ENCODE measurements around the gene RBX1. TPM values are rescaled to one million over a fixed set of nuclear protein-coding genes. Genes with fewer than 3 reads are reported as not detected.

RBX1 gene
- total RNA-seq, 6 donors from 2014 or later, result 14.6 to 55.5 (median 46.1) TPM

- Histone ChIP-seq H3K27me3 (no peaks in the 10 kb centered on the region), H3K4me1 (peaks cover 0 to 5% (median 3%) of the 10 kb centered on the region in 4 donors), H3K27ac (no peak overlapping the region), H3K9me3 (no peaks in the 10 kb centered on the region), H3K36me3 (peaks cover 0 to 40% (median 18%) of the 10 kb centered on the region in 4 donors), H3K4me3 (no peak overlapping the region)
- TF ChIP-seq POLR2AphosphoS5 (IDR thresholded peaks at IDR 0.05) (no peak), POLR2A (IDR thresholded peaks at IDR 0.05) (no peak)
- ATAC-seq (ENCODE audit: low FRiP score in 2 of 2) (no peak), DNase-seq (no peak)
- WGBS, 2 donors, result 69 to 76% methylated on average over 5 of the region's 5 CpGs
These were observed 31.7 kb upstream of the RBX1 start for GRCh38 chr22:40919446-40919845.

- H3K9me3 ChIP-seq, result no peaks in the 10 kb centered on the region
- H3K4me1 ChIP-seq, result peaks cover 0 to 5% (median 3%) of the 10 kb centered on the region in 4 donors
- H3K27ac ChIP-seq, result no peak overlapping the region
- no peak for ATAC-seq (ENCODE audit: low FRiP score in 2 of 2)
- no peak for DNase-seq
- H3K36me3 ChIP-seq, result peaks cover 3 to 40% (median 19%) of the 10 kb centered on the region in 4 donors
- H3K4me3 ChIP-seq, result no peak overlapping the region
- H3K27me3 ChIP-seq, result no peaks in the 10 kb centered on the region
- WGBS, 2 donors, result 81 to 82% methylated on average over 9 of the region's 9 CpGs
- no peak for TF ChIP-seq POLR2A (IDR thresholded peaks at IDR 0.05)
These were observed 30.7 kb upstream of the RBX1 start for GRCh38 chr22:40920526-40920925.

GRCh38 chr22:40922484-40923303 is 28.5 kb upstream of the RBX1 start:
- TF ChIP-seq CTCF (IDR thresholded peaks at IDR 0.05) (peak; percentile 64 to 83 (median 80)), EP300 (IDR thresholded peaks at IDR 0.05) (no peak)
- H3K27ac ChIP-seq, result no peak overlapping the region
- peak in 1 of 2 donors; percentile 86 for ATAC-seq (ENCODE audit: low FRiP score in 2 of 2)
- DNase-seq, result no peak
- no peaks in the 10 kb centered on the region for H3K9me3 ChIP-seq
- no peak overlapping the region for H3K4me3 ChIP-seq
- H3K4me1 ChIP-seq, result peaks cover 0 to 5% (median 3%) of the 10 kb centered on the region in 4 donors
- H3K27me3 ChIP-seq, result no peaks in the 10 kb centered on the region
- WGBS, 2 donors, result 50 to 55% methylated on average over 5 of the region's 5 CpGs
- H3K36me3 ChIP-seq, result peaks cover 3 to 45% (median 26%) of the 10 kb centered on the region in 4 donors

- Histone ChIP-seq H3K36me3 (peaks cover 3 to 51% (median 23%) of the 10 kb centered on the region in 4 donors), H3K9me3 (no peaks in the 10 kb centered on the region), H3K27ac (no peak overlapping the region), H3K4me3 (no peak overlapping the region), H3K4me1 (no peaks in the 10 kb centered on the region), H3K27me3 (no peaks in the 10 kb centered on the region)
- ATAC-seq (ENCODE audit: low FRiP score in 2 of 2), result no peak
- TF ChIP-seq POLR2AphosphoS5 (IDR thresholded peaks at IDR 0.05) (no peak), POLR2A (IDR thresholded peaks at IDR 0.05) (no peak), EP300 (IDR thresholded peaks at IDR 0.05) (no peak), CTCF (IDR thresholded peaks at IDR 0.05) (no peak)
- 39 to 87% methylated on average over 1 of the region's 1 CpG for WGBS, 2 donors
- no peak for DNase-seq
These were observed 22.5 kb upstream of the RBX1 start for GRCh38 chr22:40928657-40929056.

- 83 to 95% methylated on average over 2 of the region's 2 CpGs for WGBS, 2 donors
- Histone ChIP-seq H3K36me3 (peaks cover 0 to 19% (median 2%) of the 10 kb centered on the region in 4 donors), H3K27ac (no peak overlapping the region), H3K4me3 (no peak overlapping the region), H3K4me1 (no peaks in the 10 kb centered on the region), H3K9me3 (no peaks in the 10 kb centered on the region), H3K27me3 (no peaks in the 10 kb centered on the region)
- DNase-seq (no peak), ATAC-seq (ENCODE audit: low FRiP score in 2 of 2) (no peak)
- no peak for TF ChIP-seq CTCF (IDR thresholded peaks at IDR 0.05)
- TF ChIP-seq EP300 (IDR thresholded peaks at IDR 0.05), result no peak
- TF ChIP-seq POLR2A (IDR thresholded peaks at IDR 0.05), result no peak
These were observed 18.8 kb upstream of the RBX1 start for GRCh38 chr22:40932396-40932795.

GRCh38 chr22:40939202-40939601 is 12.0 kb upstream of the RBX1 start:
- ATAC-seq (ENCODE audit: low FRiP score in 2 of 2), result no peak
- Histone ChIP-seq H3K36me3 (peaks cover 0 to 1% (median 0%) of the 10 kb centered on the region in 4 donors), H3K4me1 (no peaks in the 10 kb centered on the region), H3K4me3 (no peak overlapping the region), H3K27ac (no peak overlapping the region), H3K27me3 (no peaks in the 10 kb centered on the region), H3K9me3 (no peaks in the 10 kb centered on the region)
- no peak for DNase-seq
- TF ChIP-seq POLR2A (IDR thresholded peaks at IDR 0.05), result no peak
- TF ChIP-seq POLR2AphosphoS5 (IDR thresholded peaks at IDR 0.05), result no peak
- no peak for TF ChIP-seq CTCF (IDR thresholded peaks at IDR 0.05)
- TF ChIP-seq EP300 (IDR thresholded peaks at IDR 0.05), result no peak
- 89 to 94% methylated on average over 2 of the region's 2 CpGs for WGBS, 2 donors
